Natural killer cell (primary cell): ENCODE results near the gene SH3BP1. TPM values are rescaled to one million over a fixed set of nuclear protein-coding genes. Genes with fewer than 3 reads are reported as not detected.

Source experiments
- ATAC-seq, 3 donors: fragments of 150-1000 bp in 2 of 3; fragments of 200-7000 bp in 1 of 3; cut with Tn5 transposase; 1 replicate in 1 of 3; 2 replicates in 2 of 3; pipeline ENCODE4 v1.10.0; 2021; ENCODE audit warnings: mild to moderate bottlenecking in 2 of 3, moderate library complexity in 2 of 3
- DNase-seq, 2 donors: peaks; one replicate each; pipeline versions ENCODE4 v3.0.0 to v3.0.0-alpha.2; 2013 to 2021; ENCODE audit warnings: mixed read lengths in 1 of 2
- H3K27ac ChIP-seq: one replicate; pipeline ENCODE4 v1.5.1; 2013; ENCODE audit warnings: mild to moderate bottlenecking, low read length
- H3K27me3 ChIP-seq: one replicate; pipeline ENCODE4 v1.6.1; 2013; ENCODE audit warnings: low read length; ENCODE audit not compliant: control insufficient read depth, insufficient read depth
- H3K36me3 ChIP-seq: one replicate; pipeline ENCODE4 v1.6.1; 2013; ENCODE audit warnings: low read length; ENCODE audit not compliant: control insufficient read depth, insufficient read depth
- H3K4me1 ChIP-seq: one replicate; pipeline ENCODE4 v1.6.1; 2013; ENCODE audit warnings: low read length; ENCODE audit not compliant: control insufficient read depth, insufficient read depth
- H3K4me3 ChIP-seq: one replicate; pipeline ENCODE4 v1.5.1; 2013; ENCODE audit warnings: low read length
- H3K9me3 ChIP-seq: one replicate; pipeline ENCODE4 v1.6.1; 2013; ENCODE audit warnings: low read length; ENCODE audit not compliant: control insufficient read depth, insufficient read depth
- H3K27ac Mint-ChIP-seq, 2 donors: one replicate each; pipeline ENCODE4 v1.8.0; 2022; ENCODE audit warnings: mild to moderate bottlenecking in 2 of 2, mixed read lengths in 2 of 2, moderate library complexity in 1 of 2
- H3K27me3 Mint-ChIP-seq, 2 donors: one replicate each; pipeline ENCODE4 v1.8.0; 2022; ENCODE audit warnings: low read depth in 2 of 2, mixed read lengths in 2 of 2
- H3K36me3 Mint-ChIP-seq: one replicate; pipeline ENCODE4 v1.8.0; 2022; ENCODE audit warnings: mixed read lengths
- H3K4me1 Mint-ChIP-seq, 2 donors: one replicate each; pipeline ENCODE4 v1.8.0; 2022; ENCODE audit warnings: mixed read lengths in 2 of 2
- H3K4me3 Mint-ChIP-seq: one replicate; pipeline ENCODE4 v1.8.0; 2022; ENCODE audit warnings: mild to moderate bottlenecking, moderate library complexity, mixed read lengths
- H3K9me3 Mint-ChIP-seq, 2 donors: one replicate each; pipeline ENCODE4 v1.8.0; 2022; ENCODE audit warnings: mixed read lengths in 2 of 2
- WGBS: methylation state at CpG from one replicate; pipeline ENCODE4 v1.1.7; 2013; ENCODE audit warnings: missing lambda C conversion rate; ENCODE audit not compliant: insufficient coverage; 5-methylcytosine and 5-hydroxymethylcytosine counted together
- intact Hi-C: fragments of 100-400 bp; cut with micrococcal nuclease; formaldehyde crosslinking; loops from one replicate; pipeline ENCODE4 v1.14.2; 2022
- total RNA-seq, 4 donors: library from RNA; stranded (reverse); fragments of 120-200 nt in 1 of 4; gene quantifications; one replicate each; pipeline versions ENCODE4 v1.2.3 to v1.2.4, GENCODE V29; 2013 to 2022
- TF ChIP-seq, protein P1 (sequence below): fragments of 200-600 bp; IDR thresholded peaks from one replicate; pipeline ENCODE4 v1.8.0; 2022; ENCODE audit warnings: antibody characterized with exemption

The SH3BP1 gene
- total RNA-seq, 3 donors from 2014 or later (not counting 1 experiment from before 2014, with no cell fraction given): 163 to 189 (median 163) TPM

DNA sequence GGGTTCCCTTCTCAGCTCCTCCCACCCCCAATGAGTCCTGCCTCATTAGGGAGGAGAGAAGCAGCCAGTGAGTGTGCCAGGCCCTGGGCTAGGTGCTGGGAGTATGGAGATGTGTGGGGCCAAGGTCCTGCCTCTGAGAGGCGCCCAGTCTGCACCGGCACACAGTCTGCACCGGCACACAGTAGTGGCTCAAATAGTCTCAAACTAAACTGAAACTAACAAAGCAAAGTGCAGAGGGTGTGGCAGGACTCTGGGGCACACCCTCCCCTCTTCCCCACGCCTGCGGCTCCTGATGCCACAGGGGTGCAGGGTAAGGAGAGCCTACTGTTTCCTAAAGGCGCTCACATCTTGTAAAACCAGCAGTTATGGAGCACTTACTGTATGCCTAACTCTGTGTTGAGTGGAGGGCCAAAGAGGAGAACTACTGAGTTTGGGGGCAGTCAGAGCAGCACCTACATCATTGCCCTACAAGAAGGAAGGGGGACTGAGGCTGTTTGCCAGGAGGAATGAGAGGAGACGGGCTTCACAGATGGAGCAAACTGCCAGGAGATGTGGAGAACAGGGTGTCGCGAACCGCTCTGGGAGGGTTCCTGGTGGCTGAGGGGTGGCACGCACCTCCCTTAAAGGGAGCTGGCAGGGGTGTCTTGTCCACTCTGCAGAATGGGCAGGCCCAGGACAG, 939 bp upstream of the SH3BP1 start:
- Histone ChIP-seq H3K36me3 (peaks cover 25% of the 10 kb centered on the region), H3K9me3 (no peaks in the 10 kb centered on the region), H3K4me1 (peaks cover 90% of the 10 kb centered on the region), H3K4me3 (peak overlapping the region; percentile 49), H3K27me3 (no peaks in the 10 kb centered on the region), H3K27ac (peak overlapping the region; percentile 83)
- DNase-seq (peak in 1 of 2 donors; percentile 70), ATAC-seq (peak; percentile 24 to 57 (median 34))
- Mint-ChIP-seq H3K4me3 (peak overlapping the region; percentile 98), H3K27me3 (no peaks in the 10 kb centered on the region), H3K9me3 (no peaks in the 10 kb centered on the region), H3K27ac (peak overlapping the region; percentile 93 to 99), H3K36me3 (no peaks in the 10 kb centered on the region), H3K4me1 (peaks cover 50 to 83% of the 10 kb centered on the region in 2 donors)
- intact Hi-C loops: loop anchor here (2.0 to 10.0 kb wide), 3 partner anchors 16 to 206 kb away; partner anchors contain the start of genes ANKRD54, EIF3L and NOL12
- WGBS: 14% methylated on average over 11 of the region's 11 CpGs
- TF ChIP-seq, protein P1, sequence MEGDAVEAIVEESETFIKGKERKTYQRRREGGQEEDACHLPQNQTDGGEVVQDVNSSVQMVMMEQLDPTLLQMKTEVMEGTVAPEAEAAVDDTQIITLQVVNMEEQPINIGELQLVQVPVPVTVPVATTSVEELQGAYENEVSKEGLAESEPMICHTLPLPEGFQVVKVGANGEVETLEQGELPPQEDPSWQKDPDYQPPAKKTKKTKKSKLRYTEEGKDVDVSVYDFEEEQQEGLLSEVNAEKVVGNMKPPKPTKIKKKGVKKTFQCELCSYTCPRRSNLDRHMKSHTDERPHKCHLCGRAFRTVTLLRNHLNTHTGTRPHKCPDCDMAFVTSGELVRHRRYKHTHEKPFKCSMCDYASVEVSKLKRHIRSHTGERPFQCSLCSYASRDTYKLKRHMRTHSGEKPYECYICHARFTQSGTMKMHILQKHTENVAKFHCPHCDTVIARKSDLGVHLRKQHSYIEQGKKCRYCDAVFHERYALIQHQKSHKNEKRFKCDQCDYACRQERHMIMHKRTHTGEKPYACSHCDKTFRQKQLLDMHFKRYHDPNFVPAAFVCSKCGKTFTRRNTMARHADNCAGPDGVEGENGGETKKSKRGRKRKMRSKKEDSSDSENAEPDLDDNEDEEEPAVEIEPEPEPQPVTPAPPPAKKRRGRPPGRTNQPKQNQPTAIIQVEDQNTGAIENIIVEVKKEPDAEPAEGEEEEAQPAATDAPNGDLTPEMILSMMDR: no peak

DNA sequence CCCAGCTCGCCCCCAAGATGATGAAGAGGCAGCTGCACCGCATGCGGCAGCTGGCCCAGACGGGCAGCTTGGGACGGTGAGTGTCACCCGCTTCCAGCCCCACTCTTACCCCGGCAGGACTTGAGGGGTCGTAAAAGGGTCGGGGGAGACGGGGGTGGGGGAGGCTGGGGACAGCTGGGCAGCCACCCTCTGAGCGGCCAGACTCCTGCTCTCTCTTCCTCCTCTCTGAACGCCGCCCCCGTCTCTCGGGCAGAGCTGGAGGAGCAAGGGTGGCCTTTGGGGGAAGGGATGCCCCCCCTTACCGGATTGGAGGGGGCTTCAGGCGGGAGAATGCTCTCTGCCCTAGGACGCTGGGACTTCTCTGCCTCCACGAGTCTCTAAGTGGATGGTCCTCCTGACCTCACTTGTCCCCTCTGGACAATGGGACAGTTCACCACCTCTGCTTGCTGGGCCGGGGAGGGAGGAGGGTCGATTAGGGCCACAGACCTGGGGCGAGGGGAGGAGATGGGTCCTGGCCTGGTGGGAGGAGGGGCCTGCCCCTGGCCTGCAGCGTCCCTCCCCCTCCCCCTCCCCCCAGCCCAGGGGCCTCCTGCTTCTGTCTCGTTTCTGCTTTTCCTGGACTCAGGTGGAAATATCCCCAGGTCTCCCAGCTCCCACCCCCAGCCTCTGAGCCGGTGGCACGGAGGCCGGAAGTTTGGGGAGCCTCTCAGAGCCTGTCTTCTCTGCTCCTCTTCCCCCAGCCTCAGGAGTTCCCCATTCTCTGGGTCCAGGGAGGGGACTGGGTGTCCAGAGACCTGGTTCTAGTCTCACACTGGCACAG, 512 bp downstream of the SH3BP1 start:
- ATAC-seq: peak in 1 of 3 donors; percentile 8
- Histone ChIP-seq H3K36me3 (peaks cover 38% of the 10 kb centered on the region), H3K4me1 (peaks cover 80% of the 10 kb centered on the region), H3K27ac (peak overlapping the region; percentile 74), H3K4me3 (peak overlapping the region; percentile 83), H3K27me3 (no peaks in the 10 kb centered on the region), H3K9me3 (no peaks in the 10 kb centered on the region)
- peak in 1 of 2 donors; percentile 65 for DNase-seq
- WGBS: under 1% methylated on average over 21 of the region's 27 CpGs
- H3K4me1 Mint-ChIP-seq: peaks cover 42 to 80% of the 10 kb centered on the region in 2 donors
- H3K27ac Mint-ChIP-seq: peak overlapping the region; percentile 86 to 99
- H3K36me3 Mint-ChIP-seq: no peaks in the 10 kb centered on the region
- TF ChIP-seq, protein P1: no peak
- no peaks in the 10 kb centered on the region for H3K9me3 Mint-ChIP-seq
- H3K27me3 Mint-ChIP-seq: no peaks in the 10 kb centered on the region
- intact Hi-C loops: loop anchor here (2.0 to 10.0 kb wide), 3 partner anchors 17 to 205 kb away; partner anchors contain the start of genes ANKRD54, EIF3L and NOL12
- peak overlapping the region; percentile 98 for H3K4me3 Mint-ChIP-seq

DNA sequence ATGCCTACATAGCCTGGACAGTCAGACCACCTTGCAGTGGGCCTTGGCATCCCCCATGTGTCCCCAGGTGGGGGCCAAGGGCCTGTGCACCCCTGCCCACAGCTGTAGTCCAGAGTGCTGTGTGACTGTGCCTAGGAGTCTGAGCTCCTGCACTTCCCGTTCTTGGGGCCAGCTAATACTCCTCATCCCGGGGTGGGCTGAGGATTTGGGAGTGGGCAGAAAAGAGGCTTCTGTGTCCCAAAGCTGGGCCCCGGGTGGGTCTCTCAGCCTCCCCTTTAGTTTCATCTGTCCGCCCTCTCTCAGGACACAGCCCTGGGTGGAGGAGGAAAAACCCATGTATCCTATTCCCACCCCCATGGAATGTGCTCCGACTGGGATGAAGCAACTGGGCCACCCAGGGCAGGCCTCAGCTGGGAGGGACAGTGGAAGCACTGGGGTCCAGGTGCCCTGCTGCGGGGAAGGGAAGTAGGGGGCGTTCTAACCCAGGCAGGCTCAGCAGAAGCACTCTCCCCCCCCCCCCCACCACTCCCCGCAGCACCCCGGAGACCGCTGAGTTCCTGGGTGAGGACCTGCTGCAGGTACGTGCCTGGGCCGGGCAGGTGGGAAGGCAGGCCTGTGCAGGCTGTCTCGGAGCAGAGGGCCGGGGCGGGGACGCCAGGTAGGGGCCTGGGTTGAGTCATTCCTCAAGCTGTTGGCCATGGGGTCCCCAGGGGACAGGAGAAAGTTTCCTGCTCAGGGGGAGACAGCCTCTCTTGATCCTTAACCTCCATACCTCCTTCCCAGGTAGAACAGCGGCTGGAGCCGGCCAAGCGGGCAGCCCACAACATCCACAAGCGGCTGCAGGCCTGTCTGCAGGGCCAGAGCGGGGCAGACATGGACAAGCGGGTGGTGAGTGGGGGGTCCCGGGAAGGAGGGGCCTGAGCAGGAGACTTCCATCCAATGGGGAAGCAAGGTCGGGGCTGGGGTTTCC, 1.4 kb downstream of the SH3BP1 start:
- peaks cover 71% of the 10 kb centered on the region for H3K4me1 ChIP-seq
- Mint-ChIP-seq H3K27me3 (no peaks in the 10 kb centered on the region), H3K4me1 (peaks cover 41 to 74% of the 10 kb centered on the region in 2 donors), H3K4me3 (peak overlapping the region; percentile 98), H3K27ac (peak overlapping the region; percentile 86 to 99), H3K9me3 (no peaks in the 10 kb centered on the region), H3K36me3 (no peaks in the 10 kb centered on the region)
- peaks cover 47% of the 10 kb centered on the region for H3K36me3 ChIP-seq
- TF ChIP-seq, protein P1: no peak
- H3K4me3 ChIP-seq: peak overlapping the region; percentile 83
- 54% methylated on average over 12 of the region's 24 CpGs for WGBS
- DNase-seq (peak in 1 of 2 donors; percentile 62), ATAC-seq (no peak)
- H3K27ac ChIP-seq: peak overlapping the region; percentile 74
- H3K9me3 ChIP-seq: no peaks in the 10 kb centered on the region
- H3K27me3 ChIP-seq: no peaks in the 10 kb centered on the region
- intact Hi-C loops: no loop called here
